SW480 (cell line): ENCODE results near the gene SNRPB2.
A peak's percentile ranks its signal among the peaks of the same experiment; 100 is the strongest.

Source experiments
- DNase-seq: peaks from one replicate; pipeline ENCODE4 v3.0.0-alpha.2; 2016; ENCODE audit warnings: low spot score

Gene SNRPB2

DNA sequence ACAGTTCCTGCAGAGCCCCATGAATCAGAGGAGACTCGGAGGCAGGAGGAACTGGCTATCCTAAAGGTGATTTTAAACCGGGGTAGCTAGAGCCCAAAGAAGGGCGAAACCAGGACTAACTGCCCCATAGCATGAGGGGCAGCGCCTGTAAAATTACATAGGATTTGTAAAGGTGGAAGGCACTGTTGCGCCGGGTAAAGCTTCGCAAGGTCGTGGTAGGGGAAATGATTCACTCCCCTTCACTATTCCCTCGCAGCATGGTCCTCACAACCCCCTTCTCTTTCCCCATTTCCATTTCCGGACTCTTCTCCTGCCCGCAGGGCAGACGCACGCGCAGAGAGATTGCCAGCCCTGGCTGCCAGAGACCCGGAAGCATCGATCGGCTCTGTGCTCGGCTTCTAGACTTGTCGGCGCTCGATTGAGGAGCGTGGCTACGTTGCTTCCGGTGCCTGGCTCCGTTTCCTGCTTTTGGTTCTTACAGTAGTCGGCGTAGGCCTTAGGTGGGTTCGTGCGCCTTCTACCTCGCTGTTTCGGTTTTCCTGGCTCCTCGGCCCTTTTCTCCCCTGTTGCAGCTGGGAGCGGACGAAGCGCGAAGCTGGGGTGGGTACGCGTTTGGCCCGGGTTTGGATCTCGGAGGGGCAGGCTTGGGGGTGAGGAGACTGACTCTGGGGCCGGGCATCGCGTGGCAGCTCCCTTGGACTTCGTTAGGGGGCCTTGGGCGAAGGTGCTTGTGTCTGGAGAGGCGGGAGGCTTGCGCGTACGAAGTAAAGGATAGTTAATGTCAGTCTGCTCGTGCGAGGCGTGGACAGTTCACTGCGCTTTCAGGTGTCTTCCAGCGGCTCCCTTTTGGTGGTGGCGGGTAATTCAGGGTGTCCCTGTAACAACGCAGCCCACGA, at the start of gene SNRPB2:
Gene SNRPB2, plus strand, starts transcription at position 462 of the 896 bp plus-strand sequence. CDS start 1,677 bp downstream, outside the sequence.
- DNase-seq, result peak; percentile 96

DNA sequence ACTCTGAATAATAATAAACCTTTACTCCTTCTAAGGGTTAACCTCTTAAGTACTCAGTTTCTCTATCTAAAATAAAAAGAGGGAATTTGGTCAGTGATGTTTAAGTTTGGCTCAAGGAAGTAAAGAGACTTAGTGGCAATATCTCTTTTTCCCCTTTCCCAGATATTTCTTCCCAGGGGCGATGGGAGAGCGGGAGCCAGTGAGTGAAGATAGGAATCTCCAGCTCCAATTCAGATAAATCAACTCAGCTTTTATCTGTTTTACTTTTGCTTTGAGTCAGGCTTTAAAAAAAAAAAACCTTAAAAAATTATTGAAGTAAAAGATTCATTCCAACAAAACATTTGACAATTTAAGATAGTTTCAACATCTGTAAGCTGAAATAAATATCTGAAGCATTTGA, 45.4 kb upstream of the SNRPB2 start:
- no peak for DNase-seq

DNA sequence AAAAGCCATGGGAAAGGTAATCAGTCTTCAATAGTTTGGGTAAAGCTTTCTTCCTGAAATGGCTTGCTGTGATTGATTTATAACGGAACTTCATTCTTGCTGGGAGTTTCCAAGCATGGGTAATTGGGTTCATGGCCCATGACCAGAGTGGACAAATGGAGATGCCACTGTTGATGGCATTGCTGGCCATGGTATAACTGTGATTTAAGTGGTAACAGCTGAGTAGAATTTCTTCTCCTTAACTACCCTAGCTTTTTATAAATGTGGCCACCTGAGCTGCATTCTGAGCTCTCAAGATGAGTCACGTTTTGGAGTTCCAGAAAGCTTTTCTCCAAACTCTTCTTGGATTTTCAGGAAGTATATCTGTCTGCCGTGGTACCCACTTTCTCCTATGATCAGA, 39.9 kb upstream of the SNRPB2 start:
- no peak for DNase-seq

DNA sequence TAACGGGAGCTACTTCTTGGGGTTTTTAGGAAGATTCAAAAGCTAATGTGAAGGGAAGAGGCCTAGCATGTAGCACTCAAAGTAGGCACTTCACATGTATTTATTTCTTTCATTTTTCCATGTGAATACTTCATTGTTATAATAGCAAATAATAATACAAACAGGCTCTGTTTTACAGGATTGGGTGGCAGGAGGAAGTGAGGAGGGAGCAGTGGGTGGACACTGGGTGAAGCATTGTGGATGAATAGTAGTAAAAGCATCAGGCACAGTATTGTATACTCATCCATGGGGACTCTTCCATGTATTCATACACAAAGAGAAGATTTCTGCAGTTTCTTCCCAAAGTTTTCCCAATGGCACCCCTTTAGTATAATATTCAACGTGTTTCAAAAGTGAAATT, 38.4 kb upstream of the SNRPB2 start:
- DNase-seq, result no peak

- DNase-seq, result no peak
These were observed 37.8 kb upstream of the SNRPB2 start for GRCh38 chr20:16692009-16692408.

DNA sequence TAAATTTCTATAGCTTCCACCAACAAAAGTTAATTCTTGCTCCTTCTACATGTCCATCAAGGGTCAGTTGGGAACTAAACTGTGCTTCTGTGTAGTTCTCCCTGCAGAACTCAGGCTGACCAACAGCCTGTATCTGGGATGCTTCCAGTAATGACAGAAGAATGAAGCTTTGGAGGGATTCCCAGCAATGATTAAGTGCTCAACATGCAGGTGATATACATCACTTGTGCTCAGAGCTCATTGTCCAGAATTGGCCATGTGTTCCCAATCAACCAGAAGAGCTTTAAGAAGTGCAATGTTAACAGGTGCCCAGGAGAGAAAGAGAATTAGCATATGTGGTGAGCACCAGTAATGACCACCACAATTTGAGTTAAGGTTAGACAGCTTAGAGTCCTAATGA, 37.4 kb upstream of the SNRPB2 start:
- DNase-seq, result no peak

- no peak for DNase-seq
These were observed 36.5 kb upstream of the SNRPB2 start for GRCh38 chr20:16693278-16693677.

DNA sequence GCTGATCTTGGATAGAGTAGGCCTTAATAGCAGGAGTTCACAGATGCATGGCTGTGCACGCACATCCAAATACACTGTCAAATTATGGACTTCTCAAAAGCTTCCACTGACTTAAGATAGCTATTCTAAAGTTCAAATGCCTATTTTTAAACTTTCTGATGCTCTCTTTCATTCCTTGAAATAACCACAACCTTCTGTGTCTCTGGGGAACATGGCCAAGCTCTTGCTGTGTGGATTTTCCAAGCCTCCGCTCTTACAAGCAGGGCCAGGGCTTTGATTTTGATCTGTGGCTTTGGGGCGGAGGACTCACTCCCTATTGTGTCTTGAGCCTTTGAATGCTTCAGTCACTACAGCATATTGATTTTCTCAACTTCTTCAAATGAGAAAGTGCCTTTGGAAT, 35.7 kb upstream of the SNRPB2 start:
- no peak for DNase-seq

GRCh38 chr20:16695628-16696027, 34.2 kb upstream of the SNRPB2 start:
- no peak for DNase-seq

DNA sequence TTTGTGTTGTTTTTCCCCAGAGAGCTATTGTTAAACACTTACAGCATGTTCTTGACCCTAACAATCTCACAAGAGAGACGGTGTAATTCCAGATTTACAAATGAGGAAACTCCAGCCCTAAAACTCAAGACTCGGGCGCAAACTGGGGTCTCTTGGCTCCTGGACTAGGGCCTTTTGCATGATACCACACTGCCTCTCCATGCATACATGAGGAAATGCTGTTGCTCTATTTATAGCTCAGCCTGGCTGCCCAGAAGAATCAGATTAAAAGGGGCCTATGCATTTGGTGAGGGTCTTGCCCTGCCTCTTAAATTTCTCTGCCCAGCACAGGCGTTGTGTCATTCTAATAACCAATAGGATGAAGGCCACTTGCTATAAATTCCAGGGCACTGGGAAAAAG, 30.5 kb upstream of the SNRPB2 start:
- DNase-seq, result no peak

- DNase-seq, result peak; percentile 21
These were observed 28.5 kb upstream of the SNRPB2 start for GRCh38 chr20:16701296-16701695.

- no peak for DNase-seq
These were observed 26.3 kb upstream of the SNRPB2 start for GRCh38 chr20:16703570-16703969.

DNA sequence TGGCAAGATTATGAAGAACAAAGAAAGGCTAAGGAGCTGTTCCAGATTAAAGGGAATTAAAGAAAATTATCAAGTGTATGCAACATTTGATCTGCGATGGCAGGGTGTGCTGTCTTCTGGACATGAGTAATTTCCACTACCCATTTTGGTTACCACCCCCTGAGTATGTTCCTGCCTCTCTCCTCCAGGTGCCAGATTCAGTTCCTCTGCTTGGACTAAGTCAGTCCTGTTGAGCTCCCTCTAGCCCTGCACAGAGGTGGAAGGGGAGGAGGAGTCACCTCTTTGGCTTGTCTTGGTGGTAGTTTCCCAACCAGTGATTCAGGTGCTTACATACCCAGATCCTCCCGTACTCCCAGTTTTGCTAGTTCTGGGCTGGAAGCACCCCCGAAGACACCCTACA, 22.2 kb upstream of the SNRPB2 start:
- DNase-seq, result no peak

- DNase-seq, result no peak
These were observed 21.2 kb upstream of the SNRPB2 start for GRCh38 chr20:16708602-16709001.

GRCh38 chr20:16709017-16709416, 20.8 kb upstream of the SNRPB2 start:
- DNase-seq, result no peak

GRCh38 chr20:16710781-16711180, 19.0 kb upstream of the SNRPB2 start:
- DNase-seq, result no peak

GRCh38 chr20:16711661-16712258, 18.1 kb upstream of the SNRPB2 start:
- no peak for DNase-seq

- no peak for DNase-seq
These were observed 17.3 kb upstream of the SNRPB2 start for GRCh38 chr20:16712511-16712947.

DNA sequence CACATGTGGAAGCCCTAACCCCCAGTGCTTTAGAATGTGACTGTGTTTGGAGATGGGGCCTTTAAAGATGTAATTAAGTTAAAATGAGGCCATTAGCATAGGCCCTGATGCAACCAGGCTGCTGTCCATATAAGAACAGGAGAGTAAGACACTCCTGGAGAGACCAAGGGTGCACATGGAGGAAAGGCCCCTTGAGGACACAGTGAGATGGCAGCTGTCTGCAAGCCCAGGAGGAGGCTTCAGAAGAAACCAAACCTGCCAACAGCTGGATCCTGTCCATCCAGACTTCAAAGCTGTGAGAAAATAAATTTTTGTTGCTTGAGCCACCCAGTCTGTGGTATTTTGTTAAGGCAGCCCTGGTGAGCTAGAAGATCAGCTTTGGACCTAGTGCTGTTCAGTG, 16.8 kb upstream of the SNRPB2 start:
- no peak for DNase-seq

- no peak for DNase-seq
These were observed 15.6 kb upstream of the SNRPB2 start for GRCh38 chr20:16714242-16714641.

DNA sequence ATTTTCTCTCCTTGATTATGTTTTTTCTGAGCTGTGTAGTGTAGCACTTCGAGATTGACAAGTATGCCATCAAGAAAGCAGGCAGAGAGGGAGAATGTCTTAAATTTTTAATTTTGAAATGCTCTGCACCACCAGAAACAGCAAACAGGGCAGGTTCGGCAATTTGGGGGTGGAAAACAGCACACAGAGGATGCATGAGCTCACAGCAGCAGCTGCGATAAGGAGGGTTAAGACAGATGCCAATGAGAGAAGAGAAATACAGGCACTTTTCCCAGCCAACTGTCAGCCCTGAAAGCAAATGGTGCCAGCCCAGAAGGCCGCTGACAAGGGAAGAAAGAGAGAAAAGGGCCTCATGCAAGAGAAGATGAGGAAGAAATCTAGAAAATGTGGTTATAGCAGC, 15.1 kb upstream of the SNRPB2 start:
- DNase-seq, result no peak

GRCh38 chr20:16719421-16719820, 10.4 kb upstream of the SNRPB2 start:
- DNase-seq, result no peak

- no peak for DNase-seq
These were observed 746 bp upstream of the SNRPB2 start for GRCh38 chr20:16729080-16729479.
